H1 (cell line): ENCODE measurements around the gene MRPL16. TPM values are rescaled to one million over a fixed set of nuclear protein-coding genes. Genes with fewer than 3 reads are reported as not detected.

Source experiments
- FOSL1 ChIP-seq: IDR thresholded peaks from 2 replicates; pipeline ENCODE4 v1.6.1; 2011; ENCODE audit warnings: mild to moderate bottlenecking, low read depth, low read length, moderate library complexity; ENCODE audit not compliant: insufficient read depth
- KDM4A ChIP-seq: IDR thresholded peaks from one replicate; pipeline ENCODE4 v1.7.1; 2012; ENCODE audit warnings: low read depth, mild to moderate bottlenecking, moderate library complexity, low read length, inconsistent platforms; ENCODE audit not compliant: severe bottlenecking
- NRF1 ChIP-seq: IDR thresholded peaks from 2 replicates; pipeline ENCODE4 v1.6.1; 2011; ENCODE audit warnings: mild to moderate bottlenecking, low read depth, low read length, improper control_type of control experiment
- SIRT6 ChIP-seq: IDR thresholded peaks from one replicate; pipeline ENCODE4 v1.7.1; 2012; ENCODE audit warnings: low read length, inconsistent platforms
- polyA plus RNA-seq, 7 experiments: library from polyadenylated mRNA; depleted of rRNA in 3 of 7; stranded (reverse) in 5 of 7; unstranded in 2 of 7; fragments of >200 nt in 5 of 7; fragments of 200-250 nt in 2 of 7; gene quantifications; 1 replicate in 5 of 7; 2 replicates in 1 of 7; 4 replicates in 1 of 7; pipeline versions ENCODE4 v1.2.1 to v1.2.3, GENCODE V29; 2011 to 2013; ENCODE audit warnings: missing spikeins in 2 of 7, mixed read lengths in 2 of 7
- total RNA-seq: library from RNA; stranded (reverse); fragmentation: NEBNext Ultra II Directional; extraction: Animal tissue kit (Norgen Biotek cat#: 25700); gene quantifications from 2 replicates; pipeline ENCODE4 v1.2.1, GENCODE V29; 2021

MRPL16 gene
- total and polyA plus RNA-seq, 2 of the 8 experiments (the other 6 are each of a cell fraction or from before 2014, with no cell fraction given): 69.2 to 79.8 TPM

DNA sequence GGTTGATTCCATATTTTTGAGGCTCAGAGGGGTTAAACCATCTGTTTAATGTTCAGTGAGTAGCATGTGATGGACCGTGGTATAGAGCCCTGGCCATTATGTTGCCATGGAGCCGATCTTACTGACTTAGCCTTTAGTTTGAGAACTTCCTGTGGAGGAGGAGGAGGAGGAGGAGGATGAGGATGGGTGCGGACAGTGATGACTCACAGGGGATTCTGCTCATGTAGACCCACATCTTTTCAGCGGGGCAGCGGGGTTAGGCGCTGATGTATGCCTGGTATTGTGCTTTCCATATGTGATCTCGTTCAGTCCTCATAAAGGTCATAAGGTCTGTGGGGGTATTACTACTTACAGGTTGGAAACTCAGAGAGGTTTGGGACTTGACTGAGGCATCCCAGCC is 41.5 kb downstream of the MRPL16 start (continued):
- TF ChIP-seq NRF1 (no peak), FOSL1 (no peak), KDM4A (no peak), SIRT6 (no peak)
